ENCODE results near the gene RAB7B. TPM values are rescaled to one million over a fixed set of nuclear protein-coding genes. Genes with fewer than 3 reads are reported as not detected.

The RAB7B gene
- total and polyA plus RNA-seq, 2 donors from 2014 or later = 0.73 to 2.0 TPM

DNA sequence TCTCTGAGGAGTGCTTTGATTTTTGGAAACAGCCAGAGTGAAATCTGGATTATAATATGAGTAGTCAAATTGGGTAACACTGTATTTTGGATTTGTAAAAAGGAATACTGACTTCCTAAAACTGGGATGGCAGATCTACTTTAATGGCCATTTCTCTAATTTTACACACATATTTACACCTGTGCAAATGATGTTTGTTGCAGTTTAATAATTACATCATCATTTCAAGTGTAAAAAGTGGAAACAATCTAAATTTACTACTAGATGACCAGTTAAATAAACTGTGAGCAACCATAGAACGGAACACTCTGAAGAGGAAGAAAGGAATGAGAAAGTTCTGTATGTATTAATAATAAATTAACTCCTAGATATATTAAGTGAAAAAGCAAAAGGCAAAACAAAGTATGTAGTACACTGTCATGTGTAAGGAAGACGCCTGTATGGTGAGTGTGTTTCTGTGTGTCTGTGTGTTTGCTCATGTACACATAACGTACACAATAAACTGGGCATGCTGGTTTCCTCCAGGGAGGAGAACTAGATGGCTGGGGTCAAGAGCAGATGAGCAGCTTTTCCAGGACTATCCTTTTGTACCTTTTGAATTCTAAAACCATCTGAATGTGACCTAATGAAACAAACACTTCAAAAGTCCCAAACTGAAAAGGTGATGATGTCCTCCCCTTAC is 46.9 kb upstream of the RAB7B start:
- no peaks in the 10 kb centered on the region for H3K9me3 ChIP-seq (ENCODE audit: control insufficient read depth in 2 of 3, insufficient read depth in 1 of 3, low read length in 3 of 3)
- intact Hi-C loops (cut with DNase I) = no loop called here
- TF ChIP-seq, protein P1, sequence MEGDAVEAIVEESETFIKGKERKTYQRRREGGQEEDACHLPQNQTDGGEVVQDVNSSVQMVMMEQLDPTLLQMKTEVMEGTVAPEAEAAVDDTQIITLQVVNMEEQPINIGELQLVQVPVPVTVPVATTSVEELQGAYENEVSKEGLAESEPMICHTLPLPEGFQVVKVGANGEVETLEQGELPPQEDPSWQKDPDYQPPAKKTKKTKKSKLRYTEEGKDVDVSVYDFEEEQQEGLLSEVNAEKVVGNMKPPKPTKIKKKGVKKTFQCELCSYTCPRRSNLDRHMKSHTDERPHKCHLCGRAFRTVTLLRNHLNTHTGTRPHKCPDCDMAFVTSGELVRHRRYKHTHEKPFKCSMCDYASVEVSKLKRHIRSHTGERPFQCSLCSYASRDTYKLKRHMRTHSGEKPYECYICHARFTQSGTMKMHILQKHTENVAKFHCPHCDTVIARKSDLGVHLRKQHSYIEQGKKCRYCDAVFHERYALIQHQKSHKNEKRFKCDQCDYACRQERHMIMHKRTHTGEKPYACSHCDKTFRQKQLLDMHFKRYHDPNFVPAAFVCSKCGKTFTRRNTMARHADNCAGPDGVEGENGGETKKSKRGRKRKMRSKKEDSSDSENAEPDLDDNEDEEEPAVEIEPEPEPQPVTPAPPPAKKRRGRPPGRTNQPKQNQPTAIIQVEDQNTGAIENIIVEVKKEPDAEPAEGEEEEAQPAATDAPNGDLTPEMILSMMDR (IDR thresholded peaks at IDR 0.05; ENCODE audit: borderline replicate concordance, extremely low read depth, insufficient read depth) = no peak
- FAIRE-seq = no peak
- H3K27ac ChIP-seq (ENCODE audit: low read depth in 2 of 2, low read length in 2 of 2) = no peak overlapping the region
- peaks cover 0 to 10% (median 7%) of the 10 kb centered on the region in 3 donors for H3K4me1 ChIP-seq (ENCODE audit: control insufficient read depth in 2 of 3, insufficient read depth in 2 of 3, low read depth in 1 of 3, low read length in 3 of 3)
- H3K36me3 ChIP-seq (ENCODE audit: control insufficient read depth in 2 of 3, insufficient read depth in 3 of 3, low read length in 3 of 3) = no peaks in the 10 kb centered on the region
- no peaks in the 10 kb centered on the region for H3K27me3 ChIP-seq (ENCODE audit: control insufficient read depth, insufficient read depth, low read length)
- DNase-seq = no peak
- no peak overlapping the region for H3K4me3 ChIP-seq (ENCODE audit: low read length in 3 of 3)
- no peak overlapping the region for H3K9ac ChIP-seq (ENCODE audit: low read length in 3 of 3)

- Histone ChIP-seq H3K27me3 (ENCODE audit: control insufficient read depth, insufficient read depth, low read length) (no peaks in the 10 kb centered on the region), H3K36me3 (ENCODE audit: control insufficient read depth in 2 of 3, insufficient read depth in 3 of 3, low read length in 3 of 3) (no peaks in the 10 kb centered on the region), H3K4me3 (ENCODE audit: low read length in 3 of 3) (no peak overlapping the region), H3K4me1 (ENCODE audit: control insufficient read depth in 2 of 3, insufficient read depth in 2 of 3, low read depth in 1 of 3, low read length in 3 of 3) (peaks cover 0 to 10% (median 7%) of the 10 kb centered on the region in 3 donors), H3K9me3 (ENCODE audit: control insufficient read depth in 2 of 3, insufficient read depth in 1 of 3, low read length in 3 of 3) (no peaks in the 10 kb centered on the region), H3K9ac (ENCODE audit: low read length in 3 of 3) (no peak overlapping the region), H3K27ac (ENCODE audit: low read depth in 2 of 2, low read length in 2 of 2) (no peak overlapping the region)
- TF ChIP-seq, protein P1 (IDR thresholded peaks at IDR 0.05; ENCODE audit: borderline replicate concordance, extremely low read depth, insufficient read depth) = no peak
- no peak for DNase-seq
- intact Hi-C loops (cut with DNase I) = no loop called here
- FAIRE-seq = no peak
Observed at GRCh38 chr1:206049293-206049692, 46.1 kb upstream of the RAB7B start.

DNA sequence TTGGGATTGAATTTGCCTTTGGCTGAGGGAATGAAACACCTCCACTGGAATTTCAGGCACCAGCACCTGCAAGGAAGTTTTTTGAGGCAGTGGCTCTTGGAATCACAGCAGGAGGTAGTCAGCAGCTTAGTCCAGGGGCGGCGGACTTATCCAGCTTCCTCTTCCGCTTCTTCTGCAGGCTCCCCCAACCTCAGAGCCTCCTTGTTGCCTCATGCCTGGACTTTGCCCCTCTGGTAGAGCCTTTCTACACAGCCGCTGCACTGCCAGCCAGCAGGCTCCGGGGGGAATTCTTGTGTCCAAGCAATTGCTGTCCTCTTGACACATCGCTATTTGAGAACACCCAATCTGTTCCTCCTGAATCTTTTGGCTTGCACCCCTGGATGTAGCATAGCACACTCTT is 45.4 kb upstream of the RAB7B start:
- no peaks in the 10 kb centered on the region for H3K27me3 ChIP-seq (ENCODE audit: control insufficient read depth, insufficient read depth, low read length)
- H3K9me3 ChIP-seq (ENCODE audit: control insufficient read depth in 2 of 3, insufficient read depth in 1 of 3, low read length in 3 of 3) = no peaks in the 10 kb centered on the region
- H3K9ac ChIP-seq (ENCODE audit: low read length in 3 of 3) = no peak overlapping the region
- DNase-seq = peak in 3 of 5 donors; percentile 22 to 60 (median 56)
- peak overlapping the region in 1 of 3 donors; percentile 22 for H3K4me3 ChIP-seq (ENCODE audit: low read length in 3 of 3)
- no peaks in the 10 kb centered on the region for H3K36me3 ChIP-seq (ENCODE audit: control insufficient read depth in 2 of 3, insufficient read depth in 3 of 3, low read length in 3 of 3)
- intact Hi-C loops (cut with DNase I) = no loop called here
- H3K27ac ChIP-seq (ENCODE audit: low read depth in 2 of 2, low read length in 2 of 2) = peak overlapping the region in 1 of 2 donors; percentile 27
- FAIRE-seq = no peak
- H3K4me1 ChIP-seq (ENCODE audit: control insufficient read depth in 2 of 3, insufficient read depth in 2 of 3, low read depth in 1 of 3, low read length in 3 of 3) = peaks cover 0 to 10% (median 7%) of the 10 kb centered on the region in 3 donors
- TF ChIP-seq, protein P1 (IDR thresholded peaks at IDR 0.05; ENCODE audit: borderline replicate concordance, extremely low read depth, insufficient read depth) = no peak

All from kidney (tissue), 14 donors.